HG02642 (cell line): ENCODE results near the gene PHF21A.

Experiments used
- ATAC-seq: cut with Tn5 transposase; IDR thresholded peaks from one replicate; pipeline ENCODE4 v1.9.1; 2021; ENCODE audit warnings: mild to moderate bottlenecking; ENCODE audit not compliant: unreplicated experiment, poor library complexity

Gene PHF21A

DNA sequence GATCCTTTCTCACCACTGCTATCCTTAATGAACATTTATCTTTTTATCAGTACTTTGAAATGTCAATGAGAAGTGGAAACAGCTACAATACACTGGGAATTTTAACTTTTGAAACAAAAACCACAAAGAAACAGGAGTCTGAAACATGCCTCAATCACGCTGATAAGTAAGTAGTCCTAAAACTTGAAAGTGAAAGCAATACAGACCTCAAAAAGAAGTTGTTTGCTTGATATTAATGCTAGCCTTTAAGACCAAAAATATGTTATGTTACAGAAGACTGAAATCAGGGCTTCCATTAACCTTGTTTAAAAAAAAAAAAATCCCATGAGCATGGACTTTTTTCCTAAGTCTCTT lies 21.3 kb downstream of the PHF21A start:
- ATAC-seq: no peak

DNA sequence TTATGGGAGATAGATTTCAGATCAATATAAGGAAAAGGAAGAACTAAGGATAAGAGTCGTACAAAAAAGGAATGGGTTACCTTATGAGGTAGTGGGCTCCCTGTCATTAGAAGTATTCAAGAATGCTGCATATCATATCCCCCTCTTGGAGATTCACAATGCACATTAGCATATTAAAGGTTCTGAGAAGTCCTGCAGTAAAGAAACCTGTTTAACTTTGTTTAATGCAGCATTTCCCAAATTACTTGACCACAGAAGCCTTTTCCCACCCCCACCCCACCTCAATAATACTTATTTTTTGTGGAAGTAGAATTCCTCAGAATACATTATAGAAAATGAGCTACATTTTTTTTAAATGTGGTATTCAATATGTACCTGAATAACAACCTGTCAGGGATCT lies 30.9 kb downstream of the PHF21A start:
- ATAC-seq: no peak

DNA sequence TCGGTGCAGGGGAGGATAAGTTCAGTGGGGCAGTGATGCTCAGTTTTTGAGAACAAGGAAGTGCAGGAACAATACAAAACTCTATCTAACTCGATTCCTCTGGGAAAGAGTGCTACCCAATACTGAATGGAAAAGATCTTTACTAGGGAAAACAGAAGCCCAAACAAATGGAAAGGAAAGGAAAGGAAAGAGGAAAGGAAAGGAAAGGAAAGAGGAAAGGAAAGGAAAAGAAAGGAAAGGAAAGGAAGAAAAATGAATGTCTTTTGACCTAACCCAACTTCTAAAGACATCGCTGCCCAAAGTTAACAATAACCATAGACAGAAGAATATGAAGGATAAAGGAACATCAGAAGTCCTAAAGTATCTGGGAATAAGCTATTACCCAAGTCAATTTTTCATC lies 41.6 kb downstream of the PHF21A start:
- no peak for ATAC-seq

DNA sequence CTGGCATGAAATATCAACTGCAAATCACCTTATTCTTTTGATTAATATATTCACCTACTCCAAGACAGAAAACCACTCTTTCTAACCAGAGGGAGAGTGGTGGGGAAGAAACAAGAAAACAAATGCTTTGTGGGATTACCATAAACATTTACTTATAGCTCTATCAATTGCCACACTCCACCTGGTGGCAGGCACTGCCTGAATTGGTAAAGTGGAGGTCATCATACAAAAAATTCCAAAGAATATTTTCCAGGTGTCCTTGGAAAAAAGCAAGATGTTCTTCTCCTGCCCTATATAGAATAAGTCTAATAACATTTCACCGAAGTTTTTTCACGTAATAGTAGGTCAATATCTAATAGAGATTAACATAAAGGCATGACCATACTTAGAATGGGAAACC lies 45.3 kb downstream of the PHF21A start:
- no peak for ATAC-seq

DNA sequence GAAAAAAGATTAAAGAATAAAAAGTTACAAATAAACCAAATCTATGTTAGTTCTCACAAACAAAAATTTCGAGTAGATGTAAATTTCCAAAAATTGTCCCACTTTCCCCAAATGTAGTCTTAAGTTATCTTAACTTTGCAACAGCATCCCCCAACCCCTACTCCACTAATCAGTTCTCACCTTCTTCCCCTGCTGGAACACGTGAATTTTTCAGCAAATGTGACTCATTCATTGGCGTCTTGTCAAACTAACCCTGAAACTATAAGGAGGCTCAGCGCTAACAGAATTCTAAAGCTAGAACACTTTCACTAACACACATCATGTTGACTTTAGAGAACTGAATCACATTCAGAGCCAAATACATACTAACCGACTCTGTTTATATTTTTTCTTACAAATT lies 46.1 kb downstream of the PHF21A start:
- ATAC-seq: no peak

DNA sequence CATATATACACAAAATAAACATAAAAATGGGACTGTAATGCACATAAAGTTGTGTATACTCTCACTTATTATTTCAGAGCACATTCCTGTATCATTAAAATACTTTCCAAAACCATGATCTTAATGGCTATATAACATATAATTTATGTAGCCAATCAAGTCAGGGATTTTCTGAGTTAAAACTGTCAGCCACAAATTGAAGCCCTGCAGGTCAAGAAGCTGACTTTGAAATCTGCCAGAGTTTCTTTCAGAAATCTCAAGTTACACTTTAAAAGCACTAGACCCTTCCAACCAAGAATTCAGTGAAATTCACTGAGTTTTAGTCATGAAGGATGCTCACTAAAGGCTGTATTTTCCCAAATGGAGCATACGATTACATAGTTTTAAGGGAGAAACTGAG lies 47.6 kb downstream of the PHF21A start:
- no peak for ATAC-seq

DNA sequence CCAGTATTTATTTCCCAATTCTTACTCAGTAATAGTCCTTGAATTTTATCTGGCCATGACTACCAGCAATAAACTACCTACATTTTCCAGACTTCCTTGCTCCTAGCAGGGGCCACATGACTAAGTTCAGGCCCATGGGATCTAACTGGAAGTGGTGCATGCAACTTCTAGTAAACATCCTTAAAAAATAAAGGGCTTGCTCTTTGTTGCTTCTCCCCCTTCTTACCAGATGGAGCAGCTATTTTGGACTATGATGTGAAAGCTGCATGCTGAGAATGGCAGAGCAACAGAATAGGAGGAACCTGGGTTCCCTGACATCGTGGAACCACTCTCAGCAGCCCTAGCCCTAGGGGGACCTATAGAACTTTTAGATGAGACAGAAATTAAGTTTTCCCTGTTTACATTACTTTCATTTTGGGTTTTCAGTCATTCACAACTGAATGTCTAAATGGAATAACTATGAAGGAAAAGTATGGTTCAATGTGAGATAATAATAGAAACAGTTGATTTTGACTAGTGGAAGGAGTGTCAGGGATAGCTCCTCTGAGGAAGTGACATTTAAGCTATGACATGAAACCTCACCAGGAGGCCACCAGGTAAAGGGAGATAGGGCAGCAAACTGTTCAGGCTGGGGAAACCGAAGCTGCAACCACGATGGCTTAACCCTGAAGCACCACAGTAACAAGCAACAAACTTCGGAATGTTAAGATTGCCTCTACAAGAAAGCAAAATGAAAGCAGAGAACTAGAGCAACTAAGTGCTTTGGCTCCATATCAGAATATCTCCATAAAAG lies 48.9 kb downstream of the PHF21A start:
- ATAC-seq: no peak

DNA sequence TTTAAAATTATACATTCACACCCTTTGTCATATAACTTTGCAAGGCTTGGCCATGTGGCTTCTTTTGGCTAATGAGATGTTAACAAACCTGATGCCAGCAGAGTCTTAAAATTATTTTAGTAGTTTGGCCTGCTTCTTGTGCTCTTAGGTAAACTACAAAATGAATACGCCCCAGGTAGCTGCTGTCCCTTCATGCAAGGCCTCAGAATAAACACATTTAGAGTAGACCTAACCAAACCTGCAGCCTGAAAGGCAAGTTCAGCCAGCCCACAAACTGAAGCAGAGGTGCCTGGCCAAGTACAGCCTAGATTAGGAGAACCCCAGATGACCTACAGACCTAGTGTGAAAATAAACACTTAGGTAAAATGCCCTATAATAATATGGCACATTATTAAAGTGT lies 50.2 kb downstream of the PHF21A start:
- ATAC-seq: no peak

DNA sequence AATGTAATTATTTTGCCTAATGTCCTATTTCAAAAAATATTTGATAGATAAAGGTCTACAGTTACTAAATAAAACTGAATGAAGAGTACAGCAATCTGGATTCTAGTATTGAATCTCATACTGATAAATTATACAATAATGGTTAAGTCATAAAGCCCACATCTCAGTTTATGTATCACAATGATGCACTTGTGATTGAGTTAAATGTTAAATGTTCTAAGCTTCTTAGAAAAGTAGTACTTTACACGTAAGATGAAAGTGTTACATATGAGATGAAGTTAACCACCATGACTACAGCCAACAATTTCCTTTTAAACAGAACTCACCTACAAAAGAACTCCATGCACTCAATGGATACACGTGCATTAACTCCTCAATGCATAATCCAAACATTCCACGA lies 51.7 kb downstream of the PHF21A start:
- ATAC-seq: no peak

DNA sequence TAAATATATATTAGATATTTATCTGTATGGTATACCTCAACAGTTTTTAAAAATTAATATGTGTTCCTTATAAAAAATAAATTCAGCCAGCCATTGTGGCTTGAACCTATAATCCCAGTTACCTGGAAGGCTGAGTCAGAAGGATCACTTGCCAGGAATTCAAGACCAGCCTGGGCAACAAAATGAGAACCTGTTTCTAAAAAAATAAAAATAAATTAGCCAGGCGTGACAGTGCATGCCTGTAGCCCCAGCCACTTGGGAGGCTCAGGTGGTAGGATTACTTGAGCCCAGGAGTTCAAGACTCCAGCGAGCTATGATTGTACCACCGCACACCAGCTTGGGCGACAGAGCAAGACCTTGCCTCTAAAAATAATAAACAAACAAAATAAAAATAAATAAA lies 54.9 kb downstream of the PHF21A start:
- no peak for ATAC-seq

DNA sequence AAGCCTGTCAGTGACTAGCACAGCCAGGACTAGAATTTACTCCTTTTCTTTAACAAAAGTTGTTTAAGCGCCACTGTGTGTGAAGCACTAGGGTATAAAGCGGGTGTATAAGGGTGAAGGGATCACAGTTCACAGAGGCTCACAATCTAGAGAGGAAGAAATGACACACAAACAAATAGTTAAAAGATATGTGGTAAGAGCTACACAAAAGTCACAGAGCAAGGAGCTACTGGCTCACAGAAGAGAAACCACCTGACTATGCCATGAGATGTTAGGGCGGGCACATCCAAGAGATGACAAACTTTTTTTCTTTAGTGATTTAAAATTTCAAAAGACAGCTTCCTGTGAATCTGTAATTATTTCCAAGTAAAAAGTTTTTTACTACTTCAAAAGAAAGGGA lies 55.6 kb downstream of the PHF21A start:
- no peak for ATAC-seq

DNA sequence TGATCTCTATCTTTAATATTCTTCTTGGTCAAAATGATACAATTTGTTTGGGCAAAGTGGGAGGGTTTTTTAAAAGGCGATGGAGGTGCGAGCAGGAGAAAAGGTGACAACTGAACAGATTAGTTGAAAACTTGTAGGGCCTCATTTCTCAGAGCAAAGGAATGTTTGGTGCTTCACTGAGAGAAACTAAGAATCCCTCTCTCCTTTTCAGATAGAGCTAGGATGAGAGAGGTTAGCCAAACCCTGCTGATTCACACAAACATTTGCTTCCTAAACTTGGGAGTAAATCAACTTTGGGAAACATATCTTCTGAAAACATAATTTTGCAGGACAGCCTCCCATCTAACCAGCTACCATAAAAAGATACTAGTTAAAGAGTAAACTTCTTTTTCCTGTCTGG lies 57.0 kb downstream of the PHF21A start:
- ATAC-seq: no peak

DNA sequence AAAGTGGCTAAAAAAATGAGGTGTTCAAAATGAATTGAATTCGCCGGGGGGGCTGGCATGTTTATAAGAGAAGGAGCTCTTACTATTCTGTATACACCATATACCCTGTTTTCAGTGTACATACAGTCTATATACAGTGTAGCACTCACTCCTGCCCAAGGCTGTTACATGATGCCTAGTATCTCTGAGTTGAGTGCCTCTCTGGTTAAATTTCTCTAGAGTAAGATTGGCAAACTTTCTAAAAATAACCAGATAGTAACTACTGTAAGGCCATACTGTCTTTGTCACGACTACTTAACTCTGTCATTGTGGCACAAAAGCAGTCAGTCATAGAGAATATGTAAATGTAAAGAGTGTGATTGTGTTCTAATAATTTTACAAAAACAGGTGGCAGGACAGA lies 58.1 kb downstream of the PHF21A start:
- ATAC-seq: no peak

DNA sequence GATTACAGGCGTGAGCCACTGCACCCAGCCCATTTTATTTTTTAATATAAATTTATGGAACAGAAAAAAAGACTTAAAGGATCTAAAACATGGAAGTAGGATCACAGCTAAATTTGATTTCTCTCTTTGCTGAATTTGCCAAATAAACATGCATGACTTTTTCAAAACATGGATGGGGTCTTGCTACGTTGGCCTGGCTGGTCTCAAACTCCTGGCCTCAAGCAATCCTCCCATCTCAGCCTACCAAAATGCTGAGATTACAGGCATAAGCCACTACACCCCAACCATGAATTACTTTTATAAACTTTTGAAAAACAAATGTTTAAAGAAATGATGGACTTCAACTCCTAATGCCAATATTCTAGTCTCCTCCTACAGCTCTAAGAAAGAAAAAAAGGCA lies 61.2 kb downstream of the PHF21A start:
- no peak for ATAC-seq

DNA sequence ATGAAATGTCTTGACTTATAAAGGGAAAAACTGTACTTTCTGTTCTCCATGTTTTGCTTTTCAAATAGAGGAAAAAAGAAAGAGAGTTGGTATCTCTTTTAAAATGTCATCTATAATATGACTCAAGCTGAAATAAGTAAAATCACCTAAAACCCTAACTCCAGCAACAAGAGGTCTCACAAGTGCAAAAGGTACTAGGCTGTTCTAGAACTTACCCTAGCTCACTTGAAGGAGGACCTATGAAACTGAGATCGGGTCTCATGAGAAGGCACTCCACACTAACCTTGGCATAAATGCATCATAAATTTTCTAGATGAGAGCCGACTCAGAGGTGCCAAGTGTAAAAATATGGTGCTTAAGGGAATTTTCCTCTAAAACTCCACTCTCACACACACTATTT lies 63.8 kb downstream of the PHF21A start:
- no peak for ATAC-seq

DNA sequence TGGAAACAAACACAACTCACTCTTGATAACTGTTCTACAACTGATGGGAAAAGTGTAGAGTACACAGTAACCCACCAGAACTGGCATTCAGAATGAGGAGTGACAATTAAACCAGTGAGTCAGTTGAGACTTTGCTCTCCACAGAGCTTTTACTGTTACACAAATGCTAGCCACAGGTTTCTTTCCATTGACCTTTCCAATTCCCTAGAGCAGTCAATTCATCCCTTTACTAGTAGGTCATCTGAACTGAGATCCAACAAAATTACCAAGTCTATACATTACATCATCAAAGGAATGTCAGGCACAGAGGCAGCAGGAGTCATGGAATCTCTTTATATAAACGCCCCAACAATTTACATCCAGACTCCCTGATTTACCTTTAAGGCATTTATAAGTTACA lies 65.9 kb downstream of the PHF21A start:
- ATAC-seq: no peak

DNA sequence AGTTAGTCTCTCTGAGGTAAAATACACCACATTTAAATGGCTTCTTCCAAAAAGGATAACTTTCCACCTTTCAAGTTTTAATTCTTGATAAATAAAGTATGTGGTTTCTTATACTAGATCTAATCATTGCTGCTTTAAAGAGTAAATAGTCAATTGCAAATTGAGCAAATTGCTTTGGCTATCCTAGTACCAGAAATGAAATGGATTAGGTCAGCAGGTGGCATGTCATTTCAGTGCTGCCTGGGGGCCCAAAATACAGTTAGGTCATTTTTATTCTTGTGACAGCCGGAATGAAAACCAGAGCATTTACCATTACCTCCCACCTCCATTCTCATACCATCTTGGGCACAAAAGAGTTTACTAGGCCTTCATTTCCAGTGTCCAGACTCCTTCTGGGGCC lies 70.2 kb downstream of the PHF21A start:
- no peak for ATAC-seq

DNA sequence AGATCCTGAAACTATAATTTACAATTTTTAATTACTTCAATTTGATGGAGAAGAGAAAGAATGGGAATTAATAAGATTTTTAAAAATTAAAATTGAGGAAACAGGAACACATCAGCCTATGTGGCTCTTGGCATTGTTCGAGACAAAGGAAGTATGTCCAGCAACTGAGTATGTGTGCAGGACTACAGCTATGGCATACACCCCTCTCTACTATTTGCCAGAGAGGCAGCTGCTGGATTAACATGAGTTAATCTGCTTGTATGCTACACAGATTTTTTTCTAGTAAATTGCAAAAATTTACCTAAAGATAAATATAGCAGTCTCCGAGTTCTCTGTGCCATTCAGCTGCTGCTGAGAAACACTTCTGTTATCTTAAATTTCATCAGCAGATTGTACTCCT lies 70.6 kb downstream of the PHF21A start:
- no peak for ATAC-seq

DNA sequence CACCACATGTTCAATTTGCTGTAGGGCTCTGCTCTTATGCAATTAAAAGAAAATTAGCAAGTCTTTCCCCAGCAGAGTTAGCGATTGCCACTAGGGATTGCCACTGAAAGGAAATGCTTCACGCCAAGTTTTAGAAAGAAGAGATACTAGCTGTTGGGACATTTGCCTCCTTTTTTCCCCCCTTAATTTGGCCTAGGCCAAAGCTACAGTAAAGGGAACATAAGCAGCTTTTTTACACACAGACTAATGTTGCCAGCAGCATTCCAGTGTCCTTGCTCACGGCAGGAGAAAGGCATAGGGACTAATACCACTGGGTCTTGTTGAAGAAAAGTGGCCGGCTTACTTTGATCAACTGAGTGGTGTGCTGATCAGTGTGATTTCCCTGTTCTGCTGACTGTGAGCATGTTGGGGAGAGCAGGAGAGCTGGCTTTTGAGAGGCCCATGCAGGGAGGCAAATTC lies 71.2 kb downstream of the PHF21A start:
- no peak for ATAC-seq

DNA sequence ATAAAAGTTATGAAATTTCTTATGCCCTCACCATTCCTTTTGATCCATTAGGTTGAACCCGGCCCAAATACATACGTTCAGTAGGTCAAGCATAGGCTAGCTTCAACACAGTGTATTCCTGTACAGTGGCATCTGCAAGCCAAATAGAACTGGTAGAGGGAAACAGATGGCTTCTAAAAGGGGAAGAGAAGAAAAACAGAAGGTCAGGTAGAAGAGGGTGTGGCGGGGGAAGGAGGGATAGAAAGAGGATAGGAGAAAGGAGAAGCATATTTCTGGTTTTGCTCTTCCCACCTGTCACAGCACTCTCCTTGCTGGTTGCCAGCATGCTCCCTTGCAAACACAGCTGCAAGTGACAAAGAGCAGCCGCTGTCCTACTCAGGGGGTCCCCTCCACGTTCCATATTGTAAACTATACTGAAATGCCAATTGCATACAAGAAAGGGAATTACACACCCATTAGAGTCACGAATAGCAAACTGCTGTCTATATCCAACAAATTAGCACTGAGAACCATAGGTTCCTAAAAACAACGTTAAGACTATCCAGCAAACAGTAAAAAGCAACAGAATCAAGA lies 71.8 kb downstream of the PHF21A start:
- no peak for ATAC-seq

DNA sequence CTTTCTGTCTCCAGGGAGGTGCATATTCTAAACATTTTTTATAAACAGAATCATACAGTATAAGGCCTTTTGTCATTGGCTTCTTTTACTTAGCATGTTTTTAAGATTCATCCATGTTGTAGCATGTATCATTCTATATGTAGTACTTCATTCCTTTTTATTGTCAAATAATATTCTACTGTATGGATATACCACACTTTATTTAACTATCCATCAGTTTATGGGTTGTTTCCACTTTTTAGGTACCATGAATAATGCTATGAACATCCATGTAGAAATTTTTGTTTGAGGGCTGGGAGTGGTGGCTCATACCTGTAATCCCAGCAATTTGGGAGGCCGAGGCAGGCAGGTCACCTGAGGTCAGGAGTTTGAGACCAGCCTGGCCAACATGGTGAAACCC lies 73.1 kb downstream of the PHF21A start:
- no peak for ATAC-seq

DNA sequence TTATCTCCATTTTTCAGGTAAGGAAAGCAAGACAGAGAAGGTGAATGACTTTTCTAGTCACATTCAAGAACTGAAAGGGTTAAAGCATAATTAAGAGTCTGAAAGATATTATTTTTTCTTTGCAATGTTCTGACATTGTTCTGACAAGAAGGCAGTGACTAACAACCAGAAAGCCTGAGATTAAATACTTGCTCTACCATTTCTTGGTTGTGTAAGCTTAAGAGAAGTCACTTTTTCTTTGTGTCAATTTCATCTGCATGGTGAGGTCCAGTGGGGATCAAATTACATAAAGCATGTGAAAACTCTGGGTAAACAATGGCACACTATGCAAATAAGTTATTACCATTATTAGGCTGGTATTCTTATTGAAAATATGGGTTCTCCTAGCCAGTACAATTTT lies 73.7 kb downstream of the PHF21A start:
- ATAC-seq: no peak
